Effector memory CD4-positive, alpha-beta T cell (primary cell): ENCODE results near the gene RAB17.
A peak's percentile ranks its signal among the peaks of the same experiment; 100 is the strongest.

Source experiments
- DNase-seq, 3 donors: peaks; one replicate each; pipeline ENCODE4 v3.0.0-alpha.2; 2020
- H3K27ac ChIP-seq: 2 replicates; pipeline ENCODE4 v1.7.0; 2013; ENCODE audit warnings: mild to moderate bottlenecking, low read length, moderate library complexity; ENCODE audit not compliant: insufficient read depth, poor library complexity, severe bottlenecking
- H3K27me3 ChIP-seq: replicated peaks from 2 replicates; pipeline ENCODE4 v1.7.0; 2013; ENCODE audit warnings: mild to moderate bottlenecking, low read length; ENCODE audit not compliant: insufficient read depth, control insufficient read depth, poor library complexity, severe bottlenecking
- H3K36me3 ChIP-seq: 2 replicates; pipeline ENCODE4 v1.7.0; 2013; ENCODE audit warnings: mild to moderate bottlenecking, low read length, moderate library complexity; ENCODE audit not compliant: control insufficient read depth, insufficient read depth
- H3K4me1 ChIP-seq: 2 replicates; pipeline ENCODE4 v1.7.0; 2013; ENCODE audit warnings: low read length, mild to moderate bottlenecking; ENCODE audit not compliant: control insufficient read depth, insufficient read depth, poor library complexity, severe bottlenecking
- H3K4me3 ChIP-seq: 2 replicates; pipeline ENCODE4 v1.7.0; 2013; ENCODE audit warnings: low read length, low read depth, mild to moderate bottlenecking; ENCODE audit not compliant: insufficient read depth, poor library complexity, severe bottlenecking
- H3K9me3 ChIP-seq: 2 replicates; pipeline ENCODE4 v1.7.0; 2013; ENCODE audit warnings: mild to moderate bottlenecking, low read length, moderate library complexity; ENCODE audit not compliant: control insufficient read depth

The RAB17 gene

DNA sequence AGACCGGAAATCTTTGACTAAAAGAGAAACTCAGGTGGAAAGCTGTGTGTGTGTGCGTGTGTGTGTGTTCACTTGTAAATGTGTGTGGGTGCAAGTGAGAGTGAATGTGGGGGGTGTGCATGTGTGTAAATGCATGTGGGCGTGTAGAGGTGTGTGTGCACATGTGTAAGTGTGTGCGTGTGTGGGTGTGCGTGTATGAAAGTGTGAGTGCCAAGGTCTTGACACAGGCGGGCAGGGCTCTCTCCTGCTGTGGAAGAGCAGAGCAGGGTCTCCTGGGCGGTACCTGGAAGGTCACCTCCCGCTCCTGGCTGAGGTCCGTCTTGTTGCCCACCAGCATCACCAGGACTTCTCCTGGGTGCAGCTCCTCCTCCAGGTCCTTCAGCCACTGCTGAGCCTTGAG lies 13.6 kb downstream of the RAB17 start:
- H3K4me1 ChIP-seq, result peaks cover 2% of the 10 kb centered on the region
- no peak for DNase-seq
- no peak overlapping the region for H3K27ac ChIP-seq
- no peaks in the 10 kb centered on the region for H3K9me3 ChIP-seq
- no peaks in the 10 kb centered on the region for H3K36me3 ChIP-seq
- no peak overlapping the region for H3K4me3 ChIP-seq
- no peaks in the 10 kb centered on the region for H3K27me3 ChIP-seq

DNA sequence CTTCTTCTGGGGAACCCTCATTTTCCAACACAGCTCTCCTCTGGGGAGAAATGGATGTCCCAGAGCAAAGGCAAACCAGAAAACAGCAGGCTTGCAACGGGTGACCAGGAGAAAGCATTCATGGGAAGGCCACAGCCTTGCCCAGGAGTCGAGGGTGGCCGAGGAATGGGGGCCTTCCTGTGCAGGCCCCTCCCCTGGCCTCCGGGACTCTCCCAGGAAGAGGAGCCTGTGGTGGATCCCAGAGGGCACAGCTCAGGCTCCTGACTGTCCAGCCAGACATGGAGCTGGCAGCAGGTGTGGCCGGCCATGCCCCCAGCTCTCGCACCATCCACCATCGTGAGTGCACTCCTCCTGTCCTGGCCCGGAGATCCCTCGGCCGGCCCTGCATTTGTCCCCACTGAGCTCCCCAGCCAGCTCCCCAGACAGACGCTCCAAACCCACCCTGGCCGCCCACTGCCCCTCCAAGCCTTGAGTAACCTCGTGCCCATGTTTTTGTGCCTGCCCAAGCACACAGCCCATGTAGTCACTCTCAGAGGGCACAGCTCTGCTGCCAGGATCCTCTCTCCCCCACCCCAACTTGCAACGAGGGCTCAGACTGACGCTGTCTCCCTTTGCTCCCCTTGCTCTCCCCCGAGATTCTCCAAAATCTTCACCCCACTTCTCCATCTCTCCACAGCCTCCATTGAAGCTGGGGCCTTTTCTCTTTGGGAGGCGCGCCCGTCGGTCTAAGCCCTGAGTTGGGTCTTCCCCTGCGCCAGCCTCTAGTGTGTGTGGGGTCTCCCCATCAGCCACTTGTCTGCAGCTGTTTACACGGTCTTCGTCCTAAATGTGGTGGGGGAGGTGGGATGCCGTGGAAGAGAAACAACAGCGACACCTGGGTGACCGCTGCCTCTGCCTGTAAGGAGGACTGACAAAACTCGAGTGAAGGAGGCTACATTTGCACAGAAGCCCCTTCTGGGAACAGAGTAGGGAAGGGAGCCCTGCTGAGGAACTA lies 14.4 kb downstream of the RAB17 start:
- DNase-seq, result no peak
- Histone ChIP-seq H3K36me3 (no peaks in the 10 kb centered on the region), H3K4me1 (peaks cover 6% of the 10 kb centered on the region), H3K27me3 (no peaks in the 10 kb centered on the region), H3K9me3 (no peaks in the 10 kb centered on the region), H3K4me3 (no peak overlapping the region), H3K27ac (no peak overlapping the region)

DNA sequence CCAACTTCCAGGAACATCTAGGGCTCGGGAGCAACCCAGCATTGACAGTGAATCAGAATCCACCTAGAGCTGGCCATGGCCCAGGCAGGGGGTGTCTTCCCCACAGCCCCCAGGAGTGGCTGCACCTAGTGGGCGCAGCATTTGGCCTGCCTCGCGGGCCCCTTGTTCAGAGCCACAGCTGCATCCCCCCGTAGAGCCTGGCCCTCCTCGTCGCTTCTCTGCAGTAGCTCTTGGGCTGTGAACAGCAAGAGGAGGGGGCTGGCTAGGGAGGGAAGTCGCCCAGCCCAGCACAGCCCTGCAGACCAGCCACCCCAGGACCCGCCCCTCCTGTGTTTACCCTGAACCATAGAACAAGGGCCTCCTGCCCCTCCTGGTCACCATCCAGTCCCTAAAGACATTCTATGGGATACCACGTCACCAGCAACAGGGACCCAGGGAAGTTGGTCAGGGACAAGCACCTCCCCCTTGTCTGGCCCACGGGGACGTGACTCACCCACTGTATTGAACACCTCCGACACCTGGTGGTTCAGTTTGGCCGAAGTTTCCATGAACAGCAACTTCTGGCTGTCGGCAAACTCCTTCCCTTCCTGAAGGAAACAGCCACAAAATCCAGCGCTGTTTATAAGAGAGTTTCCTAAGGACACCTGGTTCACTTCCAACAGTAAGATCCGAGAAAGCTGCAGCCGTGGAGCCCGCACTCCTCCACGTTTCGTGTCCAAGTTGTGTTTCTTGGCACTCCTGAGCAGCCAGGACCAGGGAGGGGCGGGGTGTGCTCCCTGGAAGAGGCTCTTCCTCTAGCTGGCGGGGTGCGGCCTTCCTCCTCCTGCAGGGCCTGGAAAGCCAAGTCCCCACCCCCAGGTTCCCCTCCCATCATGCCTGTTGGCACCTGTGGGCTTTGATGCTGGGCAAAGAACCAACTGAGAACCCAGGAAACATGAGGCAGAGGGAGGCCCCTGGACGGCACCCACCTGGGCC lies 15.4 kb downstream of the RAB17 start:
- Histone ChIP-seq H3K36me3 (no peaks in the 10 kb centered on the region), H3K4me1 (peaks cover 6% of the 10 kb centered on the region), H3K27ac (no peak overlapping the region), H3K4me3 (no peak overlapping the region), H3K27me3 (no peaks in the 10 kb centered on the region), H3K9me3 (no peaks in the 10 kb centered on the region)
- DNase-seq, result no peak

DNA sequence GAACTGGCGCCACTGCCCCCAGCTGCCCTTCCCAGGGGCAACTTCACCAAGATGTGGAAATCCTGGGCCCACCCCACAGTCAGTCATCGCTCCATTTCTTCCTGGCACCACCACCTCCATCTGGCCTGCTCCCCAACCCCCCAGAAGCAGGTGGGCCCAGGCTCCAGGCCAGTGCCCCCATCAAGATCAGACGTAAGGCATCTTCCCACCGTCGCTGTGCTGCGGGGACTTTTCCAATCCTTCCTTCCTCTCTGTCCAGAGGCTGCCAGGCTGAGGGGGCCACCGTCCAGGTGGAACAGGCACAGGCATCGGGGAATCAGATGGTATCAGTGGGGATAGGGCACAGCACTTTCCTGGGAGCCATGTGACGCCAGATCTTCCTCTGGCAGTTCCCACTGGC lies 16.1 kb downstream of the RAB17 start:
- no peak overlapping the region for H3K27ac ChIP-seq
- no peak for DNase-seq
- peaks cover 6% of the 10 kb centered on the region for H3K4me1 ChIP-seq
- no peaks in the 10 kb centered on the region for H3K27me3 ChIP-seq
- no peaks in the 10 kb centered on the region for H3K36me3 ChIP-seq
- no peak overlapping the region for H3K4me3 ChIP-seq
- no peaks in the 10 kb centered on the region for H3K9me3 ChIP-seq

DNA sequence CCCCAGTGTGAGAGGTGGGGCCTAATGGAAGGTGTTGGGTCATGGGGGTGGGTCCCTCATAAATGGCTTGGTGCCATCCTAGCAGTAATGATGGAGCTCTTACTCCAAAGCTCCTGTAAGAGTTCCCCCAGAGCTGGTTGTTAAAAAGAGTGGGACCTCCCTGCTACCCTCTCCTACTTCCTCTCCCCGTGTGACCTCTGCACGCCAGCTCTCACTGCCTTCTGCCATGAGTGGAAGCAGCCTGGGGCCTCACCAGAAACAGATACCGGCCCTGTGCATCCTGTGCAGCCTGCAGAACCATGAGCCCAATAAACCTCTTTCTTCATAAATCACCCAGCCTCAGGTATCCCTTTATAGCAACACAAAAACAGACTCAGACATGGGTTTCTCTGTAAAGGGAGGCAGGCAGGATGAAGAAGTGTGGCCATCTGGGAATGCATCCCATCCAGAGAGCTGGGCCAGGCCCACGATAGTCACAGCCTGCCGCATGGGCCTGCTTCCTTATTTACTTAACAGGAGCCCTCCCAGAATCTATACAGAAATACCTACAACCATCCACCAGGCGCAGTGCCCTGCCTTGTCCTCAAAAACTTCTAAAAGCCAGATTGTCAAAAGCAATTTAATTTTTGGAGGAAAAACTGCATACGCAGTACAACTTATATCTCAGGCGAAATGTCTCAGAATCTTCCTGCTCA lies 16.7 kb downstream of the RAB17 start:
- Histone ChIP-seq H3K4me3 (no peak overlapping the region), H3K9me3 (no peaks in the 10 kb centered on the region), H3K36me3 (no peaks in the 10 kb centered on the region), H3K27me3 (no peaks in the 10 kb centered on the region), H3K27ac (no peak overlapping the region), H3K4me1 (peaks cover 6% of the 10 kb centered on the region)
- DNase-seq, result no peak

DNA sequence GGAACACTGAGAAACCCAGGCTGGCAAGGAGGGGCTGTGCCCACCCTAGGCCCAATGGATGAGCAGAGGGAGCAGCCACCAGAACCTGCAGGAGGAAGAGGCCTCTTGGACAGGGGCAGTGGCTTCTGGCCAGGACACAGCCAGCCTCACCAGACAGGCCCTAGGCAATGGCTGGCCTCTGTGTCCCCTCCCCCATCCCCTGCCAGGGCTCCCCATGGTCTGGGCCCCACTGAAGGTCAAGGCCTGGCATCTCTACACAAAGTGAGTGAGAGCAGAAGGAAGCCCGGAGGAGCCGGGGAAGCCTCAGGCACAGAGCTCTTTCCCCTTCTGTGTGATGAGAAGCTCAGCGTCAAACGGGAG lies 17.8 kb downstream of the RAB17 start:
- DNase-seq, result no peak

DNA sequence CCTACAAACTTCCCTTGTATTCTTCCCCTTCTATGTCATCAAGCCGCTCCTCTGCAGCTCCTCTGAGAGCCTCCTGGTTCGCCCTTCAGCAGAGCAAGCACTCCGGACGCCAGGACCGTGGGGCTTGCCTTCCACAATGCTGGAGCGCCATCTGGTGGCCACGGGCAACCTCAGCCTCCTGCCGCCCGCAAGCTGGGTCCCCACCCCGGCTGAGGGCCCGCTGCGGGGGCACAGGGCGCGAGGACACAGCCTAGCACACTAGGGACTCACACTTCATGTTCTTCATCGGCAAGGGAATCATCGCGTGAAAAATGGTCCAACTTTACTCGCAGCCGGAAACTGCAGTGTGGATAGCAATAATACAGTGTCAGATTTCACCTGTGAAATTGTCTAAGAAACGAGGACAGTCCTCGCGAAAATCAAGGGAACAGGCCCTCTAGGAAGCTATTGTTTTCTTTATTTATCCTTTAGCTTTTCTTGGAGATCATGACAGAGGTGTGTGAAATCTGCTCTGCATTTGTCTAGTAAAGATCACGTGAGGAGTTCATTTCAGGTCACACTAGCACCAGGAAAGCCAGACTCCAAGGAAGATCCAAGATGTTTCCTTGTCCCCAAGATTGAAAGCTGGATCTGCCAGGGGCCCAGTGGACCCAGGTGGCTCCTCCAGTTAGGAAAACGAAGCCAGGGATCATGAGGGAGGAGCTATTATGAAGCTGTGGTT lies 18.4 kb downstream of the RAB17 start:
- Histone ChIP-seq H3K36me3 (no peaks in the 10 kb centered on the region), H3K27ac (no peak overlapping the region), H3K4me3 (no peak overlapping the region), H3K4me1 (peaks cover 6% of the 10 kb centered on the region), H3K9me3 (no peaks in the 10 kb centered on the region), H3K27me3 (no peaks in the 10 kb centered on the region)
- DNase-seq, result peak; percentile 53 to 73 (median 58)

More for the DNA sequence above, 17.8 kb downstream of the RAB17 start:
- no peaks in the 10 kb centered on the region for H3K9me3 ChIP-seq
- H3K36me3 ChIP-seq, result no peaks in the 10 kb centered on the region
- H3K27me3 ChIP-seq, result no peaks in the 10 kb centered on the region
- H3K27ac ChIP-seq, result no peak overlapping the region
- H3K4me3 ChIP-seq, result no peak overlapping the region
- peaks cover 6% of the 10 kb centered on the region for H3K4me1 ChIP-seq

DNA sequence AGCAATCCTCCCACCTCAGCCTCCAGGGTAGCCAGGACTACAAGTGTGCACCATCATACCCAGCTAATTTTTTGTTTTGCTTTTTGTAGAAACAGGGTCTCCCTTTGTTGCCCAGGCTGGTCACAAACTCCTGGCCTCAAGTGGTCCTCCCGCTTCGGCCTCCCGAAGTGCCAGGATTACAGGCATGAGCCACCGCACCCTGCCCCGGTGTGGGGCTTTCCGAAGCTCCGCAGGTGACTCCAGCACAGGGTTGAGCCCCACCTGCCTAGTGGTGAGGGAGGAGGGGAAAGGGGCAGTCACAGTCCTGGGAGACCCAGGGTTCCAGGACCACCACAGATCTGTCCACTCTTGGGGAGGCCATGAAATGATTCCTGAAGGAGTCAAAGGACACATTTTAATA lies 19.0 kb downstream of the RAB17 start:
- Histone ChIP-seq H3K27me3 (no peaks in the 10 kb centered on the region), H3K27ac (no peak overlapping the region), H3K9me3 (no peaks in the 10 kb centered on the region), H3K36me3 (no peaks in the 10 kb centered on the region), H3K4me1 (peaks cover 6% of the 10 kb centered on the region), H3K4me3 (no peak overlapping the region)
- no peak for DNase-seq

DNA sequence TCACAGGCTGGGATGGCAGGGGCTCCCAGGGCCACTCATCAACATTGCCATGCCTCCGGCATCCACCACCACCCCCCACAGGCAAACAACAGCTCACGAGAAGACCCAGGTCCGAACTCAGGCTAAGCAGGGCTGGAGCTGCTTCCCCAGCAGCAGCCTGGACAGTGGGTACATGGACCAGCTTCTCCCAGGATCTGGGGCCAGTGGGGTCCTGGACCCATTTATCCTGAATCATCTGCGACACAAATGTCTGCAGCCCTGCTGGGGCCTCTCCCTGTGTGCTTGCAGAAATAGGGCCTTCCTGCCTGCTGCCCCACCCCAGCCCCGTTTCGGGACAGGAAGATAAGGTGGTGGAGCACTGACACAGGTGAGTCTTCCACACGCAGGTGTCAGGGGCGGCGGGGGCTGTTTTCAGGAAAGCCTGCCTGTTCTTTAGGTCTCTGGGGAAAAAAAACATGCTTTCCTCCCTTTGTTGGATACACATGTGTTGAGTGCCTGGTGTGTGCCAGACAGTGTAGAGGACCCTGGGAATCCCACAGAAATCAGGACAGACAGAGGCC lies 19.7 kb downstream of the RAB17 start:
- H3K27me3 ChIP-seq, result no peaks in the 10 kb centered on the region
- H3K4me3 ChIP-seq, result no peak overlapping the region
- no peak overlapping the region for H3K27ac ChIP-seq
- H3K9me3 ChIP-seq, result no peaks in the 10 kb centered on the region
- no peaks in the 10 kb centered on the region for H3K36me3 ChIP-seq
- DNase-seq, result no peak
- peaks cover 6% of the 10 kb centered on the region for H3K4me1 ChIP-seq
